ENCODE results near the gene ALDH3A2. TPM values are rescaled to one million over a fixed set of nuclear protein-coding genes. Genes with fewer than 3 reads are reported as not detected.
"Not testable (repeated sequence)": the region's sequence is repeated elsewhere in the genome, so short reads cannot be mapped to it uniquely, and the experiment has no call there.

Gene ALDH3A2
- total RNA-seq, 2 donors from 2014 or later: 26.9 to 60.1 TPM

DNA sequence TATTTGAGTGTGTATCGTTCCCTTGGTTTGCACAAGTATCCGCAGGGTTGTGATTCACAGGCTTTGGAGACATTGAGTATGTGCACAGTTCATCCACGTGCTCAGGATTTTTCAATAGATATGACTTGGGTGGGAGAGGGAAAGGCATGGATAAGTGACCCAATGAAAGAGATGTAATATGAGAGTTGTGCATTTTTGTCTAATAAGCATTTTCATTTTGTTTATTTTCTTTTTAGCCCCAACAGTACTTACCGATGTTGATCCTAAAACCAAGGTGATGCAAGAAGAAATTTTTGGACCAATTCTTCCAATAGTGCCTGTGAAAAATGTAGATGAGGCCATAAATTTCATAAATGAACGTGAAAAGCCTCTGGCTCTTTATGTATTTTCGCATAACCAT, 14.5 kb downstream of the ALDH3A2 start:
- Histone ChIP-seq H3K36me3 (ENCODE audit: control insufficient read depth, insufficient read depth, low read length) (peaks cover 79% of the 10 kb centered on the region), H3K4me3 (ENCODE audit: low read length) (no peak overlapping the region), H3K27ac (ENCODE audit: low read depth, low read length) (no peak overlapping the region), H3K9ac (ENCODE audit: extremely low read depth, low read length, poor library complexity, severe bottlenecking) (no peak overlapping the region), H3K4me1 (ENCODE audit: control insufficient read depth, insufficient read depth, low read length) (no peaks in the 10 kb centered on the region), H3K9me3 (ENCODE audit: control insufficient read depth, low read length) (no peaks in the 10 kb centered on the region), H3K27me3 (ENCODE audit: control insufficient read depth, insufficient read depth, low read length, poor library complexity, severe bottlenecking) (no peaks in the 10 kb centered on the region)
- peaks cover 2% of the 10 kb centered on the region for H3K4me1 Mint-ChIP-seq
- H3K9me3 Mint-ChIP-seq: no peaks in the 10 kb centered on the region
- peaks cover 61% of the 10 kb centered on the region for H3K36me3 Mint-ChIP-seq (ENCODE audit: low read depth)
- DNase-seq: no peak
- no peak overlapping the region for H3K4me3 Mint-ChIP-seq
- no peaks in the 10 kb centered on the region for H3K27me3 Mint-ChIP-seq (ENCODE audit: insufficient read depth)
- 95 to 100% methylated on average over 5 to 6 of the region's 6 CpGs for WGBS, 2 experiments (ENCODE audit: insufficient coverage in 1 of 2, insufficient read length in 1 of 2)
- TF ChIP-seq, protein P1, sequence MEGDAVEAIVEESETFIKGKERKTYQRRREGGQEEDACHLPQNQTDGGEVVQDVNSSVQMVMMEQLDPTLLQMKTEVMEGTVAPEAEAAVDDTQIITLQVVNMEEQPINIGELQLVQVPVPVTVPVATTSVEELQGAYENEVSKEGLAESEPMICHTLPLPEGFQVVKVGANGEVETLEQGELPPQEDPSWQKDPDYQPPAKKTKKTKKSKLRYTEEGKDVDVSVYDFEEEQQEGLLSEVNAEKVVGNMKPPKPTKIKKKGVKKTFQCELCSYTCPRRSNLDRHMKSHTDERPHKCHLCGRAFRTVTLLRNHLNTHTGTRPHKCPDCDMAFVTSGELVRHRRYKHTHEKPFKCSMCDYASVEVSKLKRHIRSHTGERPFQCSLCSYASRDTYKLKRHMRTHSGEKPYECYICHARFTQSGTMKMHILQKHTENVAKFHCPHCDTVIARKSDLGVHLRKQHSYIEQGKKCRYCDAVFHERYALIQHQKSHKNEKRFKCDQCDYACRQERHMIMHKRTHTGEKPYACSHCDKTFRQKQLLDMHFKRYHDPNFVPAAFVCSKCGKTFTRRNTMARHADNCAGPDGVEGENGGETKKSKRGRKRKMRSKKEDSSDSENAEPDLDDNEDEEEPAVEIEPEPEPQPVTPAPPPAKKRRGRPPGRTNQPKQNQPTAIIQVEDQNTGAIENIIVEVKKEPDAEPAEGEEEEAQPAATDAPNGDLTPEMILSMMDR (conservative IDR thresholded peaks at IDR 0.05): no peak
- no peak overlapping the region for H3K27ac Mint-ChIP-seq

DNA sequence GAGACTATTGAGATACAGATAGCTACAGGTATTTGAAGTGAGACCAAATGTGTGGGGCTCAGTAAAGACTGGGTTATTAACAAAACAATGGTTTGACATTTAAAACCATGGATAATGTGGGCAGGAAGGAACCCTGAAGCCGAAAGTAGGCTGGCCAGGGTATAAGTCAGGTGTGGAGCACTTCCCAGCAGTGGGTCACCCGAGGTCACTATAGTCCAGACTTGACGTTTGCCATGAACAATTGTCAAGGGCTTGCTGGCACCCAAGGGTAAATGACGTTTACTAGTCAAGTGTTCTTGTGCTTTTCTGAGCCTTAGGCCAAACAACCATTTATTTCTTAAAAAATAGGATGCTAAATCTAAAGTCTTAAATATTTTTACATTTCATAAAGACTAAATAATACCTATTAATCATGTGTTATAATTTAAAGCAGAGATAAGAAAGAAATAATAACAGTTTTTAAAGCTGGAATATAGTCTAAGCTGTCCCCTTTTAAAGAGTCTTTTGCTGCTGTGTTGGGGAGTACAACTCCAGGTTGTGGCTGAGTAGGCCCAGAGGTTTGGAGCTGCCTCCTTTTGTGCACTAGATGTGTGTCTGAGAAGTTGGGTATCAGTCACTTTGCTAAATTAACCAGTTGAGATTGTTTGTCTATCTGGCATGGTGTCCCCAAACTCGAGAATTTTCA, 15.7 kb downstream of the ALDH3A2 start:
- H3K36me3 Mint-ChIP-seq (ENCODE audit: low read depth): peaks cover 53% of the 10 kb centered on the region
- Histone ChIP-seq H3K4me3 (ENCODE audit: low read length) (no peak overlapping the region), H3K9me3 (ENCODE audit: control insufficient read depth, low read length) (no peaks in the 10 kb centered on the region), H3K9ac (ENCODE audit: extremely low read depth, low read length, poor library complexity, severe bottlenecking) (no peak overlapping the region), H3K27ac (ENCODE audit: low read depth, low read length) (no peak overlapping the region), H3K27me3 (ENCODE audit: control insufficient read depth, insufficient read depth, low read length, poor library complexity, severe bottlenecking) (no peaks in the 10 kb centered on the region), H3K4me1 (ENCODE audit: control insufficient read depth, insufficient read depth, low read length) (no peaks in the 10 kb centered on the region), H3K36me3 (ENCODE audit: control insufficient read depth, insufficient read depth, low read length) (peaks cover 79% of the 10 kb centered on the region)
- no peaks in the 10 kb centered on the region for H3K9me3 Mint-ChIP-seq
- peaks cover 2% of the 10 kb centered on the region for H3K4me1 Mint-ChIP-seq
- no peak for DNase-seq
- 88 to 92% methylated on average over 5 of the region's 5 CpGs for WGBS, 2 experiments (ENCODE audit: insufficient coverage in 1 of 2, insufficient read length in 1 of 2)
- TF ChIP-seq, protein P1 (conservative IDR thresholded peaks at IDR 0.05): no peak
- H3K27me3 Mint-ChIP-seq (ENCODE audit: insufficient read depth): no peaks in the 10 kb centered on the region
- no peak overlapping the region for H3K4me3 Mint-ChIP-seq
- H3K27ac Mint-ChIP-seq: no peak overlapping the region

DNA sequence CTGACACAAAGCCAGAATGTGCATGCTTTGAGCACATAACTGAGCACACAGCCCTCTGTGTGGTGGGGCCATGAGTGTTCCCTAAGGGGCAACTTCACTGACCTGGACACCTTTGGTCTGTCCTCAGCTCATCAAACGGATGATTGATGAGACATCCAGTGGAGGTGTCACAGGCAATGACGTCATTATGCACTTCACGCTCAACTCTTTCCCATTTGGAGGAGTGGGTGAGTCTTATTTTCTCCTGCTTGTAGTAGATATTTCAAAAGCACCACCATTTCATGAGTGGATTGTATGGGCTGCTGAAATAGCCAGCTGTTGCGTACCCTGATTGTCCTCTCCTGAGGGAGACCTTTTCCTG, 16.2 kb downstream of the ALDH3A2 start:
- 79 to 96% methylated on average over 4 of the region's 4 CpGs for WGBS, 2 experiments (ENCODE audit: insufficient coverage in 1 of 2, insufficient read length in 1 of 2)
- no peaks in the 10 kb centered on the region for H3K27me3 ChIP-seq (ENCODE audit: control insufficient read depth, insufficient read depth, low read length, poor library complexity, severe bottlenecking)
- DNase-seq: no peak
- Mint-ChIP-seq H3K4me3 (no peak overlapping the region), H3K27ac (no peak overlapping the region), H3K36me3 (ENCODE audit: low read depth) (peaks cover 55% of the 10 kb centered on the region), H3K27me3 (ENCODE audit: insufficient read depth) (no peaks in the 10 kb centered on the region), H3K9me3 (no peaks in the 10 kb centered on the region), H3K4me1 (peaks cover 2% of the 10 kb centered on the region)
- H3K4me3 ChIP-seq (ENCODE audit: low read length): no peak overlapping the region
- no peak overlapping the region for H3K9ac ChIP-seq (ENCODE audit: extremely low read depth, low read length, poor library complexity, severe bottlenecking)
- peaks cover 84% of the 10 kb centered on the region for H3K36me3 ChIP-seq (ENCODE audit: control insufficient read depth, insufficient read depth, low read length)
- TF ChIP-seq, protein P1 (conservative IDR thresholded peaks at IDR 0.05): no peak
- H3K27ac ChIP-seq (ENCODE audit: low read depth, low read length): no peak overlapping the region
- no peaks in the 10 kb centered on the region for H3K9me3 ChIP-seq (ENCODE audit: control insufficient read depth, low read length)
- no peaks in the 10 kb centered on the region for H3K4me1 ChIP-seq (ENCODE audit: control insufficient read depth, insufficient read depth, low read length)

DNA sequence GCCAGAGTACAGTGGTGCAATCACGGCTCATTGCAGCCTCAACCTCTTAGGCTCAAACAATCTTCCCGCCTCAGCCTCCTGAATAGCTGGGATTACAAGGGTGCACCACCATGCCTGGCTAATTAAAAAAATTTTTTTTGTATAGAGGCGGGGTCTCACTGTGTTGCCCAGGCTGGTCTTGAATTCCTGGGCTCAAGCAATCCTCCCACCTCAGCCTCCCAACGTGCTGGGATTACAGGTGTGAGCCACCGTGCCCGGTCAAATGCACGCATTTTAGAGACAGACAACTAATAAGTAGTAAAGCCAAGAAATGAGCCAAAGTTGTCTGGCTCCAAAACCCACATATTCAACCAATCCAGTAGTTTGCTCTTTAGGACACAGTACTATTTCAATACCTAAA, 21.1 kb downstream of the ALDH3A2 start:
- not testable (repeated sequence) for H3K9me3 Mint-ChIP-seq; H3K27me3 ChIP-seq (ENCODE audit: control insufficient read depth, insufficient read depth, low read length, poor library complexity, severe bottlenecking); H3K4me1 ChIP-seq (ENCODE audit: control insufficient read depth, insufficient read depth, low read length); H3K9me3 ChIP-seq (ENCODE audit: control insufficient read depth, low read length); DNase-seq; H3K4me3 ChIP-seq (ENCODE audit: low read length); H3K27ac ChIP-seq (ENCODE audit: low read depth, low read length); H3K9ac ChIP-seq (ENCODE audit: extremely low read depth, low read length, poor library complexity, severe bottlenecking); H3K27me3 Mint-ChIP-seq (ENCODE audit: insufficient read depth); H3K4me1 Mint-ChIP-seq; H3K4me3 Mint-ChIP-seq; H3K27ac Mint-ChIP-seq
- peaks cover 70% of the 10 kb centered on the region for H3K36me3 Mint-ChIP-seq (ENCODE audit: low read depth)
- H3K36me3 ChIP-seq (ENCODE audit: control insufficient read depth, insufficient read depth, low read length): peaks cover 78% of the 10 kb centered on the region
- 96 to 97% methylated on average over 7 of the region's 7 CpGs for WGBS, 2 experiments (ENCODE audit: insufficient coverage in 1 of 2, insufficient read length in 1 of 2)
